Upper lobe of left lung (tissue), 4 donors: ENCODE measurements around the gene RBMX2.

Experiments
- POLR2A ChIP-seq, 4 donors: fragments of 450-650 bp; IDR thresholded peaks; one replicate each; pipeline ENCODE4 v1.5.1; 2016 to 2017; ENCODE audit warnings: antibody characterized with exemption in 4 of 4, mild to moderate bottlenecking in 2 of 4
- POLR2AphosphoS5 ChIP-seq, 2 donors: sonication (generic); formaldehyde crosslinking; IDR thresholded peaks; one replicate each; pipeline ENCODE4 v1.5.1; 2017; ENCODE audit warnings: antibody characterized with exemption in 2 of 2
- TF ChIP-seq, protein P1 (sequence below), 6 experiments: fragments of 450-650 bp in 4 of 6; fragments of 200-600 bp in 2 of 6; sonication (generic) in 2 of 6; IDR thresholded peaks; one replicate each; pipeline ENCODE4 v1.5.1; 2016 to 2019; ENCODE audit warnings: antibody characterized with exemption in 6 of 6

DNA sequence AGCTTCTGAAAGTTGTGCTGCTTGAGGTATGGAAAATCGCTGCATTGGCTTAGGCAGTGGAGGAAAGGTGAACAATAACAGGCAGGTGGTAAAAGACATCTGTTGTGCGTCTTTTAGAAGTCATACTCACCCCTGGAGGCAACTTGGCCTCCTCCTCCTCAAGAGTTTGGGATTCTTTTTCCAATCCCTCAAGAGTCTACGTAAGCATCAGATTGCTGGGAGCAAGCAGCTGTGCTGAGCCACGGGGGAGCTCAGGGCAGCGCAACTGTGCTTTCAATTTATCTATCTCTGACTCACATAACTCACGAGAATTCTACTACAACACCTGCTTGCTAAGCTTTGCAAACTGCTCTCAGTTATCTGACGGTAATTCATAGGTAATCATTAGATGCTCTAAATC, 6.4 kb upstream of the RBMX2 start:
- TF ChIP-seq, protein P1, sequence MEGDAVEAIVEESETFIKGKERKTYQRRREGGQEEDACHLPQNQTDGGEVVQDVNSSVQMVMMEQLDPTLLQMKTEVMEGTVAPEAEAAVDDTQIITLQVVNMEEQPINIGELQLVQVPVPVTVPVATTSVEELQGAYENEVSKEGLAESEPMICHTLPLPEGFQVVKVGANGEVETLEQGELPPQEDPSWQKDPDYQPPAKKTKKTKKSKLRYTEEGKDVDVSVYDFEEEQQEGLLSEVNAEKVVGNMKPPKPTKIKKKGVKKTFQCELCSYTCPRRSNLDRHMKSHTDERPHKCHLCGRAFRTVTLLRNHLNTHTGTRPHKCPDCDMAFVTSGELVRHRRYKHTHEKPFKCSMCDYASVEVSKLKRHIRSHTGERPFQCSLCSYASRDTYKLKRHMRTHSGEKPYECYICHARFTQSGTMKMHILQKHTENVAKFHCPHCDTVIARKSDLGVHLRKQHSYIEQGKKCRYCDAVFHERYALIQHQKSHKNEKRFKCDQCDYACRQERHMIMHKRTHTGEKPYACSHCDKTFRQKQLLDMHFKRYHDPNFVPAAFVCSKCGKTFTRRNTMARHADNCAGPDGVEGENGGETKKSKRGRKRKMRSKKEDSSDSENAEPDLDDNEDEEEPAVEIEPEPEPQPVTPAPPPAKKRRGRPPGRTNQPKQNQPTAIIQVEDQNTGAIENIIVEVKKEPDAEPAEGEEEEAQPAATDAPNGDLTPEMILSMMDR (IDR thresholded peaks at IDR 0.05), result no peak
- no peak for TF ChIP-seq POLR2A (IDR thresholded peaks at IDR 0.05)
- no peak for TF ChIP-seq POLR2AphosphoS5 (IDR thresholded peaks at IDR 0.05)
